GM18507 (cell line): ENCODE data around the gene SENP7.
"Not testable (repeated sequence)": the region's sequence is repeated elsewhere in the genome, so short reads cannot be mapped to it uniquely, and the experiment has no call there.

ENCODE experiments used
- DNase-seq: peaks from one replicate; pipeline ENCODE4 v3.0.0; 2011; ENCODE audit warnings: low read depth; ENCODE audit not compliant: insufficient read length; ENCODE audit errors: extremely low spot score
- FAIRE-seq: peaks from 2 replicates; lab custom pipeline; 2011; peaks lifted over from hg19 to GRCh38; lab: Jason Lieb, UNC

Gene SENP7

DNA sequence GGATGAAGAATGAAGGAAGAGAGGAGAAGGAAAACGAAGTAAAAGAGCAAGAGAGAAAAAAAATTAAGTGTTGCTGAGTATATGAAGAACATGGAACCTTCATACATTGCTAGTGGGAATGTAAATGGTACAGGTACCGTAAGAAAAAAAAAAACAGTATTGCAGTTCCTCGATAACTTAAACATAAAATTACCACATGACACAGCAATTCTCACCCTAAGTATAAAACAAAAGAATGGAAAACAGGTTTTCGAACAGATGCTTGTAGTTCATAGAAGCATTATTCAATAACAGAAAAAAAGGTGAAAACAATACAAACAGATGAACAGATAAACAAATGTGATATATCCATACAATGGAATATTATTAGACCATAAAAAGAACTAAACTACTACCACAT, 51.6 kb downstream of the SENP7 start:
- FAIRE-seq (no peak), DNase-seq (no peak)

DNA sequence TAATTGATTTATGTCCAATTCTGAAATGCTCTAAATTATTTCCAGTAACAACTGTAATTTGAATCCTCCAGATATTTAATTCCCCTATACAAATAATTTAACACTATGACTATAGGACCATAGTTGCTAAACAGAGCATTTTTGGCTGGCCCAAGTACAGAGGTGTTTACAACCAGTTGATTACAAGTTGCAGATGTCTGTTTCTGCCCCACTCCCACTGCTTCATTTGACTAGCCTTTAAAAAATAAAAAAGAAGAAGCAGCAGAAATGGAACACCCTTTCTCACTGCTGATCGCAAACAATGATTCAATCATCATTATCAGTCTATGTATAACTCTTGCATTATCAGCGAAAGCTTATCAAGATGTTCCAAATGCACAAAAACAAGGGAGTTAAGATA, 54.6 kb downstream of the SENP7 start:
- DNase-seq (no peak), FAIRE-seq (no peak)

DNA sequence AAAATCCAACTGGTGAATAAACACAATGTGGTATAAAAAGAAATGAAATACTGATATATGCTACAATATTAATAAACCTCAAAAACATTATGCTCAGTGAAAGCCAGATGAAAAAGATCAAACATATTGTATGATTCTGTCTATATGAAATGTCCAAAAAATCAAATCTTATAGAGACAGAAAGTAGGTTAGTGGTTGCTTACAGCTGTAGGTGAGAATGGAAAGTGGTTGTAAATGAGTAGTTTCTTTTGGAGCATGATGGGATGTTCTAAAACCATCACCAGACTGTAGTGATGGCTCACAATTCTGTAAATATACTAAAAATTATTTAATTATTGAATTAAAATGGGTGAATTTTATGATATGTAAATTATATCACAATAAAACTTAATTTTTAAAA, 58.4 kb downstream of the SENP7 start:
- no peak for FAIRE-seq
- DNase-seq, result no peak

DNA sequence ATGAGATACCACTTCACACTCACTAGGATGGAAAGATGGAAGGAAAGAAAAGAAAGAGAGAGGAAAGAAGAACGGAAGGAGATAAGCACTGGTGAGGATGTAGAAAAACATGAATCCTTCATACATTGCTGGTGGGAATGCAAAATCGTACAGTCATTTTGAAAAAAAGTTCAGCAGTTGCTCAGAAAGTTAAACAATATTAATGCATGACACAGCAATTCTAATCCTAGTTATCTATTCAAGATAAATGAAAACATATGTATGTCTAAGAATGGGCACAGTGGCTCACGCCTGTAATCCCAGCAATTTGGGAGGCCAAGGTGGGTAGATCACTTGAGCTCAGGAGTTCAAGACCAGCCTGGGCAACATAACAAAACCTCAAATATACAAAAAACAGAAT, 59.1 kb downstream of the SENP7 start:
- no peak for DNase-seq
- FAIRE-seq, result no peak

DNA sequence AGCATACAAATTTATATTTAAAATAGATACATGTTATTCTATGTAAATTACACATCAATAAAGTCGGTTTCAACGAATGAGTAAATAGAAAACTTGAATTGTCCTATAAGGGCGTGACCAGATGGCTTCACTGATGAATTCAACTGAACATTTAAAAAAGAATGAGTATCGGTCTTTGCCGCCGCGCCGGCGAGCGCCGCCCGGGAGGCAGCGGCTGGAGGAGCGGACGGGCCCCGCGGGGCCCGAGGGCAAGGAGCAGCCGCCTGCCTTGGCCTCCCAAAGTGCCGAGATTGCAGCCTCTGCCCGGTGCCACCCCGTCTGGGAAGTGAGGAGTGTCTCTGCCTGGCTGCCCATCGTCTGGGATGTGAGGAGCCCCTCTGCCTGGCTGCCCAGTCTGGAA, 74.4 kb downstream of the SENP7 start:
- DNase-seq, FAIRE-seq: not testable (repeated sequence)

DNA sequence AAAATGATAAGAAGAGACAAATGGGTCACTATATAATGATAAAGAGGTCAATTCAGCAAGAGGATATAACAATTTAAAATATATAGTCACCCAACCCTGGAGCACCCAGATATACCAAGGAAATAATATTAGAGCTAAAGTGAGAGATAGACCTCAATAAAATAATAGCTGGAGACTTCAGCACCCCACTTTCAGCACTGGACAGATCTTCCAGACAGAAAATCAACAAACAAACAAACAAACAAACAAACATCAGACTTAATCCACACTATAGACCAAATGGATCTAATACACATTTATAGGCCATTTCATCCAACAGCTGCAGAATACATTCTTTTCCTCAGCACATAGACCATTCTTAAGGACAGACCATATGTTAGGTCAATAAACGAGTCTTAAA, 79.4 kb downstream of the SENP7 start:
- FAIRE-seq (no peak), DNase-seq (no peak)

DNA sequence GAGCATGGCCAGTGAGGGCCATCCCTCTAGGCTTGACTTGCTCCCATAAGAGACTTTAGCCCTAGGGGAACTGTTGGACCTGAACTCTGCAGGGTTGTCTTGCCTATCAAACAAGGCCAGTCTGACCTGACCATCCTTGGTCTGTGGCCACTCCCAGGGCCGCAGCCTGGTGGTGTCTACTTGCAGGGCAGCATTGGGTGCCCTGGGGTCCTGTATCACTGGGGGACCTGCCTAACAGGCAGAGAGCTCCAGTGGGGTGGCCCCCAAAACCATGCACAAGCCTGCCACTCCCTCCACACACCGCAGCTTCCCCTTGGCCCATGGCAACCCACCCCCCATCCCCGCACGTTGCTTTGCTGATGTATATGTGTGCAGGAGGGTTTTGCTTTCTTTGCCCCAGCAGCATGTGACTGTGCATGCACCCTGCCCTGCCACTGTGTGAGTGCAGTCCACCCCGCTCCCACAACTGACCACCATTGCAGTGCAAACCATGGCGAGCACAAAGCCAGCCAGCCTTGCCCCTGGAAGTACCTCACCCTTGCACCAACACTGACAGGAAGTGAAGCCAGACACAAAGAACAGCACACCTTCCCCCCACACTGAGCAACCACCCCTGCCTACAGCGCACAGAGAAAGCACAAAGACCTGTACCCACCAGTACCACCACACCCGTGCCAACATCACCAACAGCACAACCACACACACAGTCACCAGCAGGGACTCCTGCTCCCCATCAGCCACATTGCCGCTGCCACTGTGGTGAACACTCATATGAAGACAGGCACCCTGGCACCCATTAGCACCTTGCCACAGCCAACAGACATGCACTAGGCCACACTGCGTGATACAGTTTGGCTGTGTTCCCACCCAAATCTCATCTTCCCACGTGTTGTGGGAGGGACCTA, 88.8 kb downstream of the SENP7 start:
- no peak for FAIRE-seq

DNA sequence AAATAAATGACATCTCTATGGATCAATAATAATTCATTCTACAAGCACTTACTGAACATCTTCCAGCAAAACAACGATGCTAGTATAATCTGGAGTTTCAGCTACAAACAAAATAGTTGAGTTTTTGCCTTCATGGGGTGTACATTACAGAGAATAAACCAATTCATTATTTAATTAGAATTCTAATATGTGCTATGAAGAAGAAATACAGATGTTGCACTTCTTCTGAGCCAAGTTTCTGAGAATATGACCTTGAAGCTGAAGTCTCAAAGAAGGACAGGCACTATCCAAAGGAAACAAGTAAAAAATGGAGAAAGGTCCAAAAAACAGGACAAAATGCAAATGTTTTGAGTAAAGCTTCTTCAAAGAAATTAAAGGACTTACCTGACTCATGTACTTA, 94.2 kb downstream of the SENP7 start:
- DNase-seq, result no peak
- FAIRE-seq, result no peak

More for the DNA sequence above, 88.8 kb downstream of the SENP7 start:
- no peak for DNase-seq

DNA sequence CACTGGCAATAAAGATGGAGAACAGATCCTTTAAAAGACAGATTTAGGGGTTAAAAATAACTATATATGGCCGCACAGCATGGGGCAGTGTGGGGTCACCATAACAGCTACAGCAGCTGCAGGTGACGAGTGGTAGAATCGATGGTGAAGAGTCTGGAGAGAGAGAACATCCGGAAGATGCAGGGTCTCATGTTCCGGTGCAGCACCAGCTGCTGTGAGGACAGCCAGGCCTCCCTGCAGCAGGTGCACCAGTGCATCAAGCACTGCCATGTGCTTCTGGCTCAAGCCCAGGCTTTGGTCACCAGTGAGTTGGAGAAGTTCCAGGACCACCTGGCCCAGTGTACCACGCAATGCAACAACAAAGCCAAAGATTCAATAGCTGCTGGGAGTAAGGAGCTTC, 98.9 kb downstream of the SENP7 start:
- no peak for DNase-seq

DNA sequence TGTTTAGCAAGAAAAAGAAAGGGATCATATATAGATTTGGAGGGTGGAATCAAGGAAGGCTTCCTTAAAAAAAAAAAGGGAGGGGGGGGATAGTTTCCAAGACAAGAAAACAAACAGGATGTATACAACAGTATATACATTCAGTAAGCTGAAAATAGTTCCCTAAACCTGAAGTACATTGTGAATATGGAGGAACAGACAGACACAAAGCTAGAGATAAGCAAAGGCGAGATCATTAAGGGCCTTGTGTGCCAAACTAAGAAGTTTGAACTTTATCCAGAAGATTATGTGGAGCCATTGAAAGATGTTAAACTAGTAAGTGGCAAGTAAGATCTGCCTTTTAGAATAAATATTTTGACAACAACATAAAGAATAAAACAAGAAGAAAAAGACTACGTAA, 99.4 kb downstream of the SENP7 start:
- no peak for FAIRE-seq
- no peak for DNase-seq

More for the DNA sequence above, 98.9 kb downstream of the SENP7 start:
- FAIRE-seq, result no peak

DNA sequence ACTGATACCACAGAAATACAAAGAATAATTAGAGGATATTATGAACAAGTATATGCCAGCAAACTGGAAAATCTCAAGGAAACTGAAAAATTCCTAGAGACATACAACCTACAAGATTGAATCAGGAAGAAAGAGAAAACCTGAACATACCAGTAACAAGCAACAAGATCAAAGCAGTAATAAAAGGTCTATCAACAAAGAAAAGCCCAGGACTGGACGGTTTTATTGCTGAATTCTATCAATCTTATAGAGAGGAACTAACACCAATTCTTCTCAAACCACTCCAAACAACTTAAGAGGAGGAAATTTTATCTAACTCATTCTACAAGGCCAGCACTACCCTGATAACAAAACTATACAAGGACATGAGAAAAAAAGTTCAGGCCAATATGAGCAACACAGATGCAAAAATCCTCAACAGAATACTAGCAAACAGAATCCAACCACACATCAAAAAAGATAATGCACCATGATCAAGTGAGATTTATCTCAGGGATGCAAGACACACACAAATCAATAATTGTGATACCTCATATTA, 121.5 kb downstream of the SENP7 start:
- FAIRE-seq (no peak), DNase-seq (no peak)

DNA sequence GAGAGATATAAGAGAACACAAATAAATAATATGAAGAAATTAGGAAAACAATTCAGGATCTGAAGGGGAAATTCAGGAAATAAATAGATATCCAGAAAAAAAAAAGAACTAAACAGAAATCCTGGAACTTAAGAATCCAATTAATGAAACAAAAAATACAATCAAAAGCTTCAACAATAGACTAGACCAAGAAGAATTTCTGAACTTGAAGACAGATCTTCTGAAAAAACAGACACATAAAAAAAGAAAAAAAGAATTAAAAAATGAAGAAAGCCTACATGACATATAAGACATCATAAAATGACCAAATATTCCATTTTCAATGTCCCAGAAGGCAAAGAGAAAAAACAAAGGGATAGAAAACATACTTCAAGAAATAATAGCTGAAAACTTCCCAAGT, 124.3 kb downstream of the SENP7 start:
- no peak for FAIRE-seq
- no peak for DNase-seq

DNA sequence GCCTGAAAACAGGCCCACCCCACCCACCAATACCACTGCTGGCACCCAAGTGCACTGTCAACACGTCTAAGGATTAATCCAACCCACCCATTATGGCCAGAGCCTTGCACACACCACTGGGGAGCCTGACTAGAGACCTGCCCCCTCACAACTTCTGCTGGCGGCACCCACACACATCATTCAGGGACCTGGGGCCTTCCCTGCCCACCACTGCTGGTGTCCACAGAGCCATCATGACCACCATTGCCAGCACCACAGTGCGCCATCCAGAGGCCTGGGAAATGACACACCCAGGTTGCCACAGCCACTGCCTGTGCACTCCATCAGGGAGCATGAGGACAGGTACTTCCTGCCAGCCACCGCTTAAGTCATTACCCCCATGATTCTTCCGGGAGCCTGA, 125.7 kb downstream of the SENP7 start:
- no peak for FAIRE-seq
- DNase-seq, result no peak

DNA sequence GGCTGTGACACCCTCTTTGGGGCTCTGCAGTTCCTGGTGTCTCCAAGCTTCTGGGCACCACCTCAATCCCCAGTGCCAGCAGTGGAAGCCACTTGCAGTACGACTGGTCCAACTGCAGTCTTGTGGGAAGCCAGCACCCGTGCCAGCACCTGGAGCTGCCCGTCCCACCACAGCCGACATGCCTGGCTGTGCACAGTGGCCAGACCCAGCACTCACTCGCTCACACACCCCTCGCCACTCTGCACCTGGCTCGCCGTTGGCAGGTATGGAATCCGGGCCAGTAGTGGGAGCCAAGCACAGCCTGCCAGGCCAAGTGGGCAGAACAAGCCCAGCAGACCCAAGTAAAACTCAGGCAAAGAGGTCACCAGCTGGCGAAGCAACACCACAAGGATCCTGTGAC, 128.6 kb downstream of the SENP7 start:
- FAIRE-seq (no peak), DNase-seq (no peak)

DNA sequence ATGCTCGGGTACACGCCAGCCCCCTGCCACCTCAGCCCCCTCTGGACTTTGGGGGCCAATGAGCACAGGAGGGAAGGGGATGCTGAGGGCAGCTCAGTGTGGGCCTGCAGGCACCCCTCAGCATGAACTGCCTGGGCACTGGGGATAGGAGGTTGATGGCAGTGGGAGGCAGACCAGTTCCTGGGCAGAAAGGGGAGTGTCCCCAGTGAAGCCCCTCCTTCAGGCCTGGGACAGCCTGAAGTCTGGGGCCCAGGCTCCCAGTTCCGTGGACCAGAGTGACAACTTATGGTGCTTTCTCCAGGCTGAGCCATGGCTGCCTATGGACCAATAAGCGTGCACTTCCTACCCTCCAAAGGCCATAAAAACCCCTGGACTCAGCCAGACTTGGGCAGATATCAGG, 129.4 kb downstream of the SENP7 start:
- no peak for FAIRE-seq
- no peak for DNase-seq

DNA sequence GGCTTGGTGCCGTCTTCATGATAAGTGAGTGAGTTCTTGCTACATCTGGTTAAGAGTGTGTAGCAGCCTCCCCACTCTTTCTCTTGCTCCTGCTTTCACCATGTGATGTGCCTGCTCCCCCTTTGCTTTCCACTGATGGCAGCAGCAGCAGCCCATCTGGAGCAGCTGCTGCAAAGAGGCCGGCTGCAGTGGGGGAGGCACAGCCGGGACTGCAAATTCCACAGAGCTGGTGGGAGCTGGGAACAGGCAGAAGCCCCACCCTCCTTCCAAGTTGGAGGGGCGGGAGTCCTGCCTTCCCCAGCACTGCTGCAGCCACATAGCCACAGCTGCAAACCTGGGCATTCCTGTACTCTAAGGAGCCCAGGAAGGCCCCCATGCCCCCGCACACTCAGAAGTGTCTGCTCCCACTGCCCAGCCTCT, 129.8 kb downstream of the SENP7 start:
- no peak for FAIRE-seq

DNA sequence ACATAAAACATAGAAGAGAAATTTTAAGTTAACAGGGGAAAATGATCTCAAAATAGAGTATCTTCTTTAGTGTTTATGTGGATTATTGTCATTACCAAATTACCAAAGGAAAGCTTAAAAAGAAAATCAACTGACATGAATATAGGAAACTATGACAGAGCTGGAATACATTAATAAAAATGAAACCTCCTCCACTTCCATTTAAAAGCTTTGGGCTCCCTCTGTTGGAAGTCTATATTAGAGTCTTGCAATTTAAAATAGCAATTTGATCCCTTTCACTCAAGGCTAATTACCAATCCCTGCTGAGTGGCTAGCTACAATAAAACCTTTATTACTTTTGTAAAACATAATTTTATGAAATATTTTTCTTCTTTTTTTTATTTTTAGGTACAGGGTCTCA, 131.2 kb downstream of the SENP7 start:
- no peak for DNase-seq
- FAIRE-seq, result peak; percentile 35

More for the DNA sequence above, 129.8 kb downstream of the SENP7 start:
- no peak for DNase-seq

DNA sequence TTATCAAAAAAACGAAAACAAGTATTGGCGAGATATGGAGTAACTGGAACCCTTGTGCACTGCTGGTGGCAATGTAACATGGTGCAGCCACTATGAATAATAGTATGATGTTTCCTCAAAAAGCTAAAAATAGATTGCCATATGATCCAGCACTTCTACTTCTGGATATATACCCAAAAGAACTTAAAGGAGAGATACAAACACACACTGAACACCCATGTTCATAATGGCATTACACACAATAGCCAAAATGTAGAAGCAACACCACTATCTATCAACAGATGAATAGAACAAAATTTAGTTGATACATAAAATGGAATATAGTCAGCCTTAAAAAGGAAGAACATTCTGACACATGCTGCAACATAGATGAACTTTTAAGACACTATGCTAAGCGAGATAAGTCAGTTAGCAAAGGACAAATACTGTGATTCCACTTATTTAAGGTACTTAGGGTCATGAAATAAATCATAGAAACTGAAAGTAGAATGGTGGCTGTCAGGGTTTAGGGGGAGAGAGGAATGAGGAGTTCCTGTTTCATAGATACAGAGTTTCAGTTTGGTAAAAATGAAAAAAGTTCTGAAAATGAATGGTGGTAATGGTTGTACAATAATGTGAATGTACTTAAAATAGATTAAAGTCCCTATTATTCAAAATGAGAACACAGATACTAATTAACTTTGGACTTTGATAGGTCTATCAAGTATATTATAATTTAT, 133.2 kb downstream of the SENP7 start:
- FAIRE-seq (peak; percentile 84), DNase-seq (peak; percentile 4)

DNA sequence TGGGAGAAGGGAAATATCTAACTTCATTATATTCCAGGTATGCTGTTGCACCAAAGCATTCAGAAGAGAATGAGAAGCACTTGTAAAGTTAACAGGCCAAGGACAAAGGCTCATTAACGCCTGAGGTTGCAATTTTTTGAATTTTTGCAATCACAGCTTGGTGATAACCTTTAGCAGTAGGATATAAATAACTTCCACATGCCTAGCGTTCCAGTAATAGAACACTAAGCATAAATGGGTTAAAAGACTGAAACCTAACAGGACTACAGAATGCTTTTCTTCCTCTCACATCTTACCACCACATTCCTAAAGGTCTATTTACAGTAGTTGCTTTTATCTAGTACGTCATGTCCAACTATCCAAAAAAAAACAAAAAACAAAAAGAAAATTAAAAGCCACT, 135.2 kb downstream of the SENP7 start:
- DNase-seq (no peak), FAIRE-seq (no peak)

DNA sequence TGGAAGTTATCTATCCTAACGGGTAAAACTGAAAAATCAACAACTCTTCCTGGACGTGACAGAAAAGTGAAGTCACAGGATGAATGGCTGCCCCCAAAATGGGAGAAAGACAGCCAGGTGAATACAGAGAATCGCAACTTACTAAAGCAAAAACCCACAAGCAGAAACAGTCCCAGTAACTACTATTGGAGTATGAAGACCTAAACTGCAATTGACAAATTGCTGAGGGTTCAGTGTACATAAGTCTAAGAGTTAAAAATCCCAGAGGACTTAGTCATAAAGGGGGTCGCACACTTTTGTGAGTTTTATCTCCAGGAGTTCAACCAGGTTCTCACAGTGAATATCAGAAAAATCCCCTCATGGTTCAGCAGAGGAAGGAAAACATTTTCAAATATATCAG, 135.8 kb downstream of the SENP7 start:
- DNase-seq, result no peak
- peak; percentile 21 for FAIRE-seq

DNA sequence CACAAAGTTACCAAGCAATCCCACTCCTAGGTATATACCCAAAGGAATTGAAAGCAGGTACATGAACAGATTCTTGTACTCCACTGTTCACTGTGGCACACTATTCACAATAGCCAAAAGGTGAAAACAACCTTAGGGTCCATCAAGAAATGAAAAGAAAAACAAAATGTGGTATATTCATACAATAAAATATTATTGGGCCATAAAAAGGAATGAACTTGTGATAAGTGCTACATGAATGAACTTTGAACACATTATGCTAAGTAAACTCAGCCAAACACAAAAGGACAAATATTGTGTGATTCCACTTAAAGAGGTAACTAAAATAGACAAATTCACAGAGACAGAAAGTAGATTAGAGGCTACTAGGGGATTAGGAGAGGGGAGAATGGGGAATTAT, 137.4 kb downstream of the SENP7 start:
- FAIRE-seq, result no peak

More for the DNA sequence above, 137.4 kb downstream of the SENP7 start:
- no peak for DNase-seq
